GM12873 (cell line): Measurements from ENCODE around the gene CCR5.

ENCODE experiments used
- CTCF ChIP-seq: IDR thresholded peaks from 2 replicates; pipeline ENCODE4 v1.5.1; 2012; ENCODE audit warnings: low read depth, mild to moderate bottlenecking, moderate library complexity, low read length, control low read depth; ENCODE audit not compliant: insufficient read depth; ENCODE audit errors: missing control alignments

Gene CCR5

GRCh38 chr3:46360907-46361306 lies 9.8 kb upstream of the CCR5 start:
- peak; percentile 13 for TF ChIP-seq CTCF

GRCh38 chr3:46361408-46362283 lies 9.1 kb upstream of the CCR5 start:
- no peak for TF ChIP-seq CTCF

GRCh38 chr3:46365041-46365440 lies 5.7 kb upstream of the CCR5 start:
- TF ChIP-seq CTCF, result no peak

GRCh38 chr3:46365737-46366524 lies 4.8 kb upstream of the CCR5 start:
- TF ChIP-seq CTCF, result no peak

- no peak for TF ChIP-seq CTCF
Observed at GRCh38 chr3:46367811-46368210, 2.9 kb upstream of the CCR5 start.

- peak; percentile 79 for TF ChIP-seq CTCF
Observed at GRCh38 chr3:46368569-46368968, 2.2 kb upstream of the CCR5 start.

GRCh38 chr3:46369151-46369550 lies 1.6 kb upstream of the CCR5 start:
- no peak for TF ChIP-seq CTCF
